Mesenchymal stem cell (in vitro differentiated cells and primary cell): ENCODE data around the gene WDTC1.

Experiments used
- DNase-seq: peaks from one replicate; pipeline ENCODE4 v3.0.0-alpha.2; 2013
- H2AFZ ChIP-seq: one replicate; pipeline ENCODE4 v1.6.1; 2013; ENCODE audit warnings: low read depth, mild to moderate bottlenecking, control low read depth, inconsistent platforms, low read length, moderate library complexity
- H2AK5ac ChIP-seq: 2 replicates; pipeline ENCODE4 v1.6.1; 2013; ENCODE audit warnings: low read length, moderate library complexity, mild to moderate bottlenecking, inconsistent platforms; ENCODE audit not compliant: severe bottlenecking
- H2BK120ac ChIP-seq: one replicate; pipeline ENCODE4 v1.6.1; 2013; ENCODE audit warnings: low read depth, mild to moderate bottlenecking, inconsistent platforms, low read length, moderate library complexity
- H2BK12ac ChIP-seq, 2 experiments: one replicate each; pipeline ENCODE4 v1.6.1; 2013; ENCODE audit warnings: inconsistent platforms in 2 of 2, low read length in 2 of 2, mild to moderate bottlenecking in 2 of 2, moderate library complexity in 2 of 2, control low read depth in 1 of 2
- H2BK15ac ChIP-seq: one replicate; pipeline ENCODE4 v1.6.1; 2013; ENCODE audit warnings: mild to moderate bottlenecking, low read depth, inconsistent platforms; ENCODE audit not compliant: poor library complexity, severe bottlenecking
- H2BK5ac ChIP-seq: 2 replicates; pipeline ENCODE4 v1.6.1; 2013; ENCODE audit warnings: low read depth, mild to moderate bottlenecking, low read length, control low read depth, inconsistent platforms; ENCODE audit not compliant: poor library complexity, severe bottlenecking
- H3K14ac ChIP-seq, 2 experiments: one replicate each; pipeline ENCODE4 v1.6.1; 2013; ENCODE audit warnings: inconsistent platforms in 2 of 2, low read length in 2 of 2, control low read depth in 1 of 2, mild to moderate bottlenecking in 1 of 2, moderate library complexity in 1 of 2
- H3K18ac ChIP-seq, 2 experiments: one replicate each; pipeline ENCODE4 v1.6.1; 2013; ENCODE audit warnings: inconsistent platforms in 2 of 2, low read length in 2 of 2, control low read depth in 1 of 2, low read depth in 1 of 2, mild to moderate bottlenecking in 1 of 2
- H3K23ac ChIP-seq, 2 experiments: one replicate each; pipeline ENCODE4 v1.6.1; 2013; ENCODE audit warnings: inconsistent platforms in 2 of 2, low read length in 2 of 2, mild to moderate bottlenecking in 2 of 2, moderate library complexity in 2 of 2, control low read depth in 1 of 2
- H3K27ac ChIP-seq: 2 replicates; pipeline ENCODE4 v1.5.1; 2013; ENCODE audit warnings: mild to moderate bottlenecking, moderate library complexity, low read length, control low read depth, inconsistent platforms; ENCODE audit not compliant: poor library complexity, severe bottlenecking
- H3K27me3 ChIP-seq, 2 experiments: 2 replicates each; pipeline versions ENCODE4 v1.6.1 to v1.7.0; 2013; ENCODE audit warnings: low read length in 2 of 2, mild to moderate bottlenecking in 2 of 2, moderate library complexity in 2 of 2, control low read depth in 1 of 2, inconsistent platforms in 1 of 2; ENCODE audit not compliant: control insufficient read depth in 1 of 2, insufficient read depth in 1 of 2
- H3K36me3 ChIP-seq, 2 experiments: 2 replicates each; pipeline versions ENCODE4 v1.6.1 to v1.7.0; 2013; ENCODE audit warnings: low read length in 2 of 2, control low read depth in 1 of 2, inconsistent platforms in 1 of 2, low read depth in 1 of 2, mild to moderate bottlenecking in 1 of 2; ENCODE audit not compliant: insufficient read depth in 2 of 2, control insufficient read depth in 1 of 2
- H3K4ac ChIP-seq, 2 experiments: one replicate each; pipeline ENCODE4 v1.6.1; 2013; ENCODE audit warnings: inconsistent platforms in 2 of 2, low read length in 2 of 2, mild to moderate bottlenecking in 2 of 2, moderate library complexity in 2 of 2, control low read depth in 1 of 2, low read depth in 1 of 2
- H3K4me1 ChIP-seq: 2 replicates; pipeline ENCODE4 v1.6.1; 2013; ENCODE audit warnings: low read depth, low read length, control low read depth; ENCODE audit not compliant: control insufficient read depth, insufficient read depth
- H3K4me2 ChIP-seq: 2 replicates; pipeline ENCODE4 v1.6.1; 2013; ENCODE audit warnings: low read length, mild to moderate bottlenecking, inconsistent platforms; ENCODE audit not compliant: poor library complexity, severe bottlenecking
- H3K4me3 ChIP-seq, 2 experiments: 2 replicates each; pipeline versions ENCODE4 v1.5.1 to v1.7.0; 2013; ENCODE audit warnings: low read length in 2 of 2, mild to moderate bottlenecking in 2 of 2, control low read depth in 1 of 2, low read depth in 1 of 2; ENCODE audit not compliant: insufficient read depth in 1 of 2
- H3K79me1 ChIP-seq: replicated peaks from 2 replicates; pipeline ENCODE4 v1.6.1; 2013; ENCODE audit warnings: mild to moderate bottlenecking, control low read depth, low read length, inconsistent platforms; ENCODE audit not compliant: poor library complexity, severe bottlenecking
- H3K9ac ChIP-seq: 2 replicates; pipeline ENCODE4 v1.7.0; 2013; ENCODE audit warnings: mild to moderate bottlenecking, low read length, moderate library complexity
- H3K9me3 ChIP-seq: 2 replicates; pipeline ENCODE4 v1.7.0; 2013; ENCODE audit warnings: mild to moderate bottlenecking, low read length; ENCODE audit not compliant: control insufficient read depth
- H4K8ac ChIP-seq: one replicate; pipeline ENCODE4 v1.6.1; 2013; ENCODE audit warnings: inconsistent platforms, mild to moderate bottlenecking, low read length, moderate library complexity
- H4K91ac ChIP-seq: one replicate; pipeline ENCODE4 v1.6.1; 2013; ENCODE audit warnings: mild to moderate bottlenecking, low read length, inconsistent platforms
- WGBS: methylation state at CpG from one replicate; pipeline ENCODE4 v1.1.7; 2013; ENCODE audit warnings: mixed read lengths; 5-methylcytosine and 5-hydroxymethylcytosine counted together

The WDTC1 gene

GRCh38 chr1:27269276-27269675 is 34.8 kb downstream of the WDTC1 start:
- DNase-seq = no peak

DNA sequence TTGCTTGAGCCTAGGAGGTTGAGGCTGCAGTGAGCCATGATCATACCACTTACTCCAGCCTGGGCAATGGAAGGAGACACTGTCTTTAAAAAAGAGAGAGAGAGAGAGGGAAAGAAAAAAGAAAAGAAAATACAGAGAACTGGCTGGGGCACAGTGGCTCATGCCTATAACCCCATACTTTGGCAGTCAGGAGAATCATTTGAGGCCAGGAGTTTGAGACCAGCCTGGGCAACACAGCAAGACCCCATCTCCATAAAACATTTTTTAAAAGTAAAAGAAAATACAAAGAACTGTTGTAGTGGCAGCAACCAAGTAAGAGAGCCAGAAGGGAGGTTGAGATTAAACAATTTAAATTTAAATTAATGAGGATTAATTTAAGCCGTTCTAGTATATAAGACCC is 39.8 kb downstream of the WDTC1 start:
- H2BK5ac ChIP-seq = no peak overlapping the region
- no peaks in the 10 kb centered on the region for H3K4me1 ChIP-seq
- no peak overlapping the region for H2AK5ac ChIP-seq
- DNase-seq = no peak
- WGBS = 93% methylated on average over 1 of the region's 1 CpG
- H3K23ac ChIP-seq = no peak overlapping the region
- H3K18ac ChIP-seq = no peak overlapping the region
- H2BK15ac ChIP-seq = no peak overlapping the region
- no peak overlapping the region for H4K8ac ChIP-seq
- no peak overlapping the region for H2BK120ac ChIP-seq
- H3K14ac ChIP-seq = no peak overlapping the region
- H3K27me3 ChIP-seq = no peaks in the 10 kb centered on the region
- H2BK12ac ChIP-seq = no peak overlapping the region
- no peak overlapping the region for H3K4me2 ChIP-seq
- H3K36me3 ChIP-seq = peaks cover 4 to 5% of the 10 kb centered on the region in 2 experiments
- no peak overlapping the region for H4K91ac ChIP-seq
- H3K9me3 ChIP-seq = peaks cover 8% of the 10 kb centered on the region
- H3K27ac ChIP-seq = no peak overlapping the region
- H3K79me1 ChIP-seq = peaks cover 2% of the 10 kb centered on the region
- no peak overlapping the region for H3K4me3 ChIP-seq
- H2AFZ ChIP-seq = no peak overlapping the region
- no peak overlapping the region for H3K9ac ChIP-seq
- H3K4ac ChIP-seq = no peak overlapping the region

More at GRCh38 chr1:27269276-27269675, 34.8 kb downstream of the WDTC1 start:
- no peak overlapping the region for H2BK12ac ChIP-seq
- no peak overlapping the region for H2AFZ ChIP-seq
- H3K23ac ChIP-seq = no peak overlapping the region
- H4K8ac ChIP-seq = no peak overlapping the region
- H3K4me1 ChIP-seq = no peaks in the 10 kb centered on the region
- H3K4me3 ChIP-seq = no peak overlapping the region
- H2AK5ac ChIP-seq = no peak overlapping the region
- H3K27me3 ChIP-seq = no peaks in the 10 kb centered on the region
- WGBS = 67% methylated on average over 4 of the region's 4 CpGs
- H4K91ac ChIP-seq = no peak overlapping the region
- no peak overlapping the region for H3K27ac ChIP-seq
- no peak overlapping the region for H3K18ac ChIP-seq
- H2BK5ac ChIP-seq = no peak overlapping the region
- no peak overlapping the region for H3K9ac ChIP-seq
- no peaks in the 10 kb centered on the region for H3K9me3 ChIP-seq
- no peak overlapping the region for H3K4me2 ChIP-seq
- H3K4ac ChIP-seq = no peak overlapping the region
- no peak overlapping the region for H2BK15ac ChIP-seq
- peaks cover 12 to 16% of the 10 kb centered on the region in 2 experiments for H3K36me3 ChIP-seq
- no peaks in the 10 kb centered on the region for H3K79me1 ChIP-seq
- H2BK120ac ChIP-seq = no peak overlapping the region
- H3K14ac ChIP-seq = no peak overlapping the region

DNA sequence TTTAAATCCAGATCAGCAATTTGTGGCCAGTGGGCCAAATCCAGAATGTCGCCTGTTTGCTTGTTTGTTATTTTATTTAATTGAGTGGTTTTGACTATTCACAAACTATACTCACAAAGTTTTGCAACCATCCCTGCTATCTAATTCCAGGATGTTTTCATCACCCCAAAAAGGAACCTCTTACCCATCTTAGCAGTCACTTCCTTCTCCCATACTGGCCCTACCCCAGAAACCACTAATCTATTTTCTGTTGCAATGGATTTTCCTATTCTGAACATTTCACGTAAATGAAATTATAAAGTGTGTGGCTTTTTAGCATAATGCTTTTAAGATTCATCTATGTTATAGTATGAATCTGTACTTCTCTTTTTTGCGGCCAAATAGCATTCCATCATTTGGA is 41.3 kb downstream of the WDTC1 start:
- peaks cover 2% of the 10 kb centered on the region for H3K79me1 ChIP-seq
- no peak overlapping the region for H3K4me2 ChIP-seq
- no peak overlapping the region for H2BK15ac ChIP-seq
- no peak overlapping the region for H3K4me3 ChIP-seq
- no peak overlapping the region for H3K14ac ChIP-seq
- no peak overlapping the region for H2AK5ac ChIP-seq
- H4K8ac ChIP-seq = no peak overlapping the region
- H3K36me3 ChIP-seq = peaks cover 3 to 4% of the 10 kb centered on the region in 2 experiments
- H3K27ac ChIP-seq = no peak overlapping the region
- H3K27me3 ChIP-seq = no peaks in the 10 kb centered on the region
- H3K18ac ChIP-seq = no peak overlapping the region
- no peak overlapping the region for H3K4ac ChIP-seq
- no peak overlapping the region for H2BK5ac ChIP-seq
- WGBS = 100% methylated on average over 1 of the region's 3 CpGs
- H2AFZ ChIP-seq = no peak overlapping the region
- no peak overlapping the region for H3K23ac ChIP-seq
- peaks cover 8% of the 10 kb centered on the region for H3K9me3 ChIP-seq
- H2BK12ac ChIP-seq = no peak overlapping the region
- no peak overlapping the region for H4K91ac ChIP-seq
- H3K9ac ChIP-seq = no peak overlapping the region
- no peak overlapping the region for H2BK120ac ChIP-seq
- DNase-seq = no peak
- H3K4me1 ChIP-seq = no peaks in the 10 kb centered on the region

- no peak overlapping the region for H4K8ac ChIP-seq
- H2BK15ac ChIP-seq = no peak overlapping the region
- no peak overlapping the region for H3K27ac ChIP-seq
- no peak overlapping the region for H3K4ac ChIP-seq
- H2BK120ac ChIP-seq = no peak overlapping the region
- H2AFZ ChIP-seq = no peak overlapping the region
- peaks cover 13 to 23% of the 10 kb centered on the region in 2 experiments for H3K36me3 ChIP-seq
- H3K4me3 ChIP-seq = no peak overlapping the region
- H3K23ac ChIP-seq = no peak overlapping the region
- no peaks in the 10 kb centered on the region for H3K9me3 ChIP-seq
- peak; percentile 79 for DNase-seq
- peak overlapping the region; percentile 29 for H3K9ac ChIP-seq
- no peak overlapping the region for H2BK5ac ChIP-seq
- H2AK5ac ChIP-seq = no peak overlapping the region
- H2BK12ac ChIP-seq = no peak overlapping the region
- peak overlapping the region; percentile 61 for H4K91ac ChIP-seq
- H3K27me3 ChIP-seq = no peaks in the 10 kb centered on the region
- 73% methylated on average over 7 of the region's 11 CpGs for WGBS
- H3K4me1 ChIP-seq = no peaks in the 10 kb centered on the region
- H3K4me2 ChIP-seq = no peak overlapping the region
- no peaks in the 10 kb centered on the region for H3K79me1 ChIP-seq
- H3K14ac ChIP-seq = no peak overlapping the region
- H3K18ac ChIP-seq = no peak overlapping the region
Measured at GRCh38 chr1:27284425-27285273, 50.2 kb downstream of the WDTC1 start.
